ENCODE results near the gene FBXL19. TPM values are rescaled to one million over a fixed set of nuclear protein-coding genes. Genes with fewer than 3 reads are reported as not detected.
A peak's percentile ranks its signal among the peaks of the same experiment; 100 is the strongest.

FBXL19 gene
- total and polyA plus RNA-seq, 9 of the 15 experiments (the other 6 are each of a cell fraction or from before 2014, with no cell fraction given): 0.13 to 48.0 (median 13.5) TPM; not detected in 1

GRCh38 chr16:30992931-30993816 is 69.8 kb downstream of the FBXL19 start (continued):
- TF ChIP-seq ZNF592 (IDR thresholded peaks at IDR 0.05) (peak; percentile 93), ZBTB9 (CRISPR knock-in tag; IDR thresholded peaks at IDR 0.05) (peak; percentile 93), HDGF (IDR thresholded peaks at IDR 0.05) (0 out of 2 replicates have a peak, but pooled peaks have one; percentile 10), GATA2 (CRISPR knock-in tag; IDR thresholded peaks at IDR 0.05) (no peak), HNRNPL (IDR thresholded peaks at IDR 0.05; ENCODE audit: low read depth, low read length) (peak; percentile 53; the same call in 1 of the 2 replicates), PTBP1 (IDR thresholded peaks at IDR 0.05; ENCODE audit: low read depth, low read length) (no peak), HNRNPLL (IDR thresholded peaks at IDR 0.05; ENCODE audit: low read depth, low read length, poor library complexity, severe bottlenecking) (no peak), MBD2 (IDR thresholded peaks at IDR 0.05; ENCODE audit: borderline replicate concordance, low read depth) (0 out of 2 replicates have a peak, but pooled peaks have one; percentile 14), PHF8 (IDR thresholded peaks at IDR 0.05; ENCODE audit: borderline replicate concordance, low read length) (peak; percentile 30; the same call in 1 of the 2 replicates), STAT5A (IDR thresholded peaks at IDR 0.05; ENCODE audit: borderline replicate concordance, low read length) (no peak), ZNF354B (CRISPR knock-in tag; IDR thresholded peaks at IDR 0.05) (no peak), HDAC2 (IDR thresholded peaks at IDR 0.05) (peak; percentile 27; the same call in 1 of the 2 replicates), XRCC5 (IDR thresholded peaks at IDR 0.05; ENCODE audit: low read depth, low read length) (no peak), MYNN (IDR thresholded peaks at IDR 0.05) (peak; percentile 42; the same call in 1 of the 2 replicates), MYNN (CRISPR knock-in tag; IDR thresholded peaks at IDR 0.05) (no peak), FOXO4 (CRISPR knock-in tag; IDR thresholded peaks at IDR 0.05) (peak; percentile 24; the same call in 1 of the 2 replicates), MAZ (CRISPR knock-in tag; conservative IDR thresholded peaks at IDR 0.05 in 1 of 2, IDR thresholded peaks at IDR 0.05 in 1 of 2) (peak; percentile 31 to 70; a peak in 2 of 4 replicates)

Measured in K562 (cell line).